Measurements from ENCODE around the gene SPC24. TPM values are rescaled to one million over a fixed set of nuclear protein-coding genes. Genes with fewer than 3 reads are reported as not detected.
"Not testable (repeated sequence)": the region's sequence is repeated elsewhere in the genome, so short reads cannot be mapped to it uniquely, and the experiment has no call there.

Gene SPC24
- total RNA-seq, 1 donor from 2014 or later, result 0.98 TPM

DNA sequence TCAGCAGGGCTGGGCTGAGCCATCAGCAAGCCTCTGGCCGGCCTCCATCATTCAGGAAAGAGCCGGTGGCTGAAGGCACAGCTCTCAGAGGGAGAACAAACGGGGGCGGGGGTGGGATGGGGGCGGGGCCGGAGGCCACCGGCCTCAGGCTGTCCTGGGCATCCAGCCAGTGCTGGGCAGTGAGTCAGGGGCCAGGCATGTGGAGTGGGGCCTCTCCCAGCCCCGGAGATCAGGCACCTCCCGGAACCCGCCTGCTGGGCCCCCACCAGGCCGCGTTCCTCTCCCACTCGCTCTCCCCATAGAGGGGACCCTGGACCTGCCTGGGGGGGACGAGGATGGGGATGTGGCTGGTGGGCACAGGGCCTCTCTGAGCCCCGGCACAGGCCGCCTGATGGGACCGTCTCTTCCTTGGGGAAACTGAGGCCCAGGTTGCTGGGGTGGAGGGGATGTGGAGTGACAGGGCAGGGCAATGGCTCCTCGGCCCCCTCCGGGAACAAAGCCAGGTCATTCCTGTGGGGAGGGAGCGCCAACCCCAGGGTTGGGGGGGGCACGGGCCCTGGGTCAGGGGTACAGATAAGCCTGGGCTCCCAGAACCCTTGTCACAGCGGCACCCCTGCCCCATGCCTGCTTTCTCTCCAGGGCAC is 12.9 kb downstream of the SPC24 start:
- no peak for ATAC-seq (ENCODE audit: low read depth)
- H3K36me3 Mint-ChIP-seq (ENCODE audit: low read depth), result no peaks in the 10 kb centered on the region
- no peak overlapping the region for H3K27ac Mint-ChIP-seq
- TF ChIP-seq, protein P1, sequence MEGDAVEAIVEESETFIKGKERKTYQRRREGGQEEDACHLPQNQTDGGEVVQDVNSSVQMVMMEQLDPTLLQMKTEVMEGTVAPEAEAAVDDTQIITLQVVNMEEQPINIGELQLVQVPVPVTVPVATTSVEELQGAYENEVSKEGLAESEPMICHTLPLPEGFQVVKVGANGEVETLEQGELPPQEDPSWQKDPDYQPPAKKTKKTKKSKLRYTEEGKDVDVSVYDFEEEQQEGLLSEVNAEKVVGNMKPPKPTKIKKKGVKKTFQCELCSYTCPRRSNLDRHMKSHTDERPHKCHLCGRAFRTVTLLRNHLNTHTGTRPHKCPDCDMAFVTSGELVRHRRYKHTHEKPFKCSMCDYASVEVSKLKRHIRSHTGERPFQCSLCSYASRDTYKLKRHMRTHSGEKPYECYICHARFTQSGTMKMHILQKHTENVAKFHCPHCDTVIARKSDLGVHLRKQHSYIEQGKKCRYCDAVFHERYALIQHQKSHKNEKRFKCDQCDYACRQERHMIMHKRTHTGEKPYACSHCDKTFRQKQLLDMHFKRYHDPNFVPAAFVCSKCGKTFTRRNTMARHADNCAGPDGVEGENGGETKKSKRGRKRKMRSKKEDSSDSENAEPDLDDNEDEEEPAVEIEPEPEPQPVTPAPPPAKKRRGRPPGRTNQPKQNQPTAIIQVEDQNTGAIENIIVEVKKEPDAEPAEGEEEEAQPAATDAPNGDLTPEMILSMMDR (IDR thresholded peaks at IDR 0.05), result no peak
- DNase-seq, result no peak
- no peak overlapping the region for H3K4me3 Mint-ChIP-seq
- CTCF ChIA-PET, result interaction anchor here (1.6 kb wide), 1 partner anchor 71 kb away, joined by 5 read pairs; no protein-coding TSS in a partner anchor
- intact Hi-C loops (cut with micrococcal nuclease), result no loop called here
- no peaks in the 10 kb centered on the region for H3K9me3 Mint-ChIP-seq
- POLR2A ChIA-PET, result no interaction called here
- peaks cover 10% of the 10 kb centered on the region for H3K4me1 Mint-ChIP-seq
- H3K27me3 Mint-ChIP-seq, result peaks cover 14% of the 10 kb centered on the region

DNA sequence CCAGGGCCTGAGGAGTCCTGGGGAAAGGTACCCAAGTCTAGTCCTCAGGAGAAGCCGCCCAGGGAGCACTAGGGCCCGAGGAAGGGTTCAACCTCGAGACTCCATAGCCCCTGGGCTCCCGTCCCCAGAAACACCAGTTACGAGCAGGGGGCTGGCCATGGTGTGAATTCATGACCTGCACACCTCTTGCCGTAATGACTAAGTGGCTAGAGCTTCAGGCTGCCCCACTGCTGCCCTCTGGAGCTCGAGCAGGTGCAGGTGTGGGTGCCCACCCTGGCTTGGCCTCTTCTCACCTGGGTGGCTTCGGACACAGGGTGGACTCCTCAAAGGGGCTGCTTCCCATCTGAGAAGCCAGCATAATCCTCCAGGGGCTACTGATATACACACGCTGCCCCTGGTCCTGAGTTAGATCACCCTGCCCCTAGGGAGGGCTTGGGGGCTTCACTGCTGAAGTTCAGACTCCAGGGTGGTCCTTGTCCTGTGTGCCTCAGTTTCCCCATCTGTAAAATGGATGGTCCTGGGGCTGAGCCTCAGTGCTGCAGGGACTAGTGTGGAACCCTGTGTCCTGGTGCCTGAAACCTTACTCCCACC is 13.6 kb downstream of the SPC24 start:
- intact Hi-C loops (cut with micrococcal nuclease), result no loop called here
- POLR2A ChIA-PET, result no interaction called here
- TF ChIP-seq, protein P1 (IDR thresholded peaks at IDR 0.05), result no peak
- Mint-ChIP-seq H3K4me3 (no peak overlapping the region), H3K27me3 (peaks cover 18% of the 10 kb centered on the region), H3K4me1 (peaks cover 12% of the 10 kb centered on the region), H3K9me3 (no peaks in the 10 kb centered on the region), H3K36me3 (ENCODE audit: low read depth) (no peaks in the 10 kb centered on the region), H3K27ac (no peak overlapping the region)
- DNase-seq (no peak), ATAC-seq (ENCODE audit: low read depth) (no peak)
- CTCF ChIA-PET, result interaction anchor here (1.6 kb wide), 1 partner anchor 72 kb away, joined by 5 read pairs; no protein-coding TSS in a partner anchor

DNA sequence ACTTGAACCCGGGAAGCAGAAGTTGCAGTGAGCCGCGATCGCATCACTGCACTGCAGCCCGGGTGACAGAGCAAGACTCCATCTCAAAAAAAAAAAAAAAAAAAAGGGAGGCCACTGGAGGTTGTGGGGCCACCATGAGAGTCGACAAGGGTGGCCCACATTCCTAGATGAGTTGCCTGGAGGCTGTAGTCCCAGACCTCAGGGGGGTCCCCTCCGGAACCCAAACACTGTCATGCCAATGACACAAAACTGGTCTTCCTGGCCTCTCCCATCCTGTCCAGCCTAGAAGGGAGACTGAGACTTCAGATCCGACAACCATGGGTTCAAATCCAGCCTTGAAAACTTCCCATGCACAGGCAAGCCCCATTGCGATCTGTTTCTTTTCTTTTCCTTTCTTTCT is 14.7 kb downstream of the SPC24 start:
- H3K36me3 Mint-ChIP-seq (ENCODE audit: low read depth), result no peaks in the 10 kb centered on the region
- CTCF ChIA-PET, result no interaction called here
- peaks cover 21% of the 10 kb centered on the region for H3K27me3 Mint-ChIP-seq
- H3K9me3 Mint-ChIP-seq, result no peaks in the 10 kb centered on the region
- intact Hi-C loops (cut with micrococcal nuclease), result no loop called here
- H3K4me3 Mint-ChIP-seq, result no peak overlapping the region
- H3K27ac Mint-ChIP-seq, result no peak overlapping the region
- DNase-seq (no peak), ATAC-seq (ENCODE audit: low read depth) (no peak)
- TF ChIP-seq, protein P1 (IDR thresholded peaks at IDR 0.05), result no peak
- H3K4me1 Mint-ChIP-seq, result peaks cover 12% of the 10 kb centered on the region
- POLR2A ChIA-PET, result no interaction called here

DNA sequence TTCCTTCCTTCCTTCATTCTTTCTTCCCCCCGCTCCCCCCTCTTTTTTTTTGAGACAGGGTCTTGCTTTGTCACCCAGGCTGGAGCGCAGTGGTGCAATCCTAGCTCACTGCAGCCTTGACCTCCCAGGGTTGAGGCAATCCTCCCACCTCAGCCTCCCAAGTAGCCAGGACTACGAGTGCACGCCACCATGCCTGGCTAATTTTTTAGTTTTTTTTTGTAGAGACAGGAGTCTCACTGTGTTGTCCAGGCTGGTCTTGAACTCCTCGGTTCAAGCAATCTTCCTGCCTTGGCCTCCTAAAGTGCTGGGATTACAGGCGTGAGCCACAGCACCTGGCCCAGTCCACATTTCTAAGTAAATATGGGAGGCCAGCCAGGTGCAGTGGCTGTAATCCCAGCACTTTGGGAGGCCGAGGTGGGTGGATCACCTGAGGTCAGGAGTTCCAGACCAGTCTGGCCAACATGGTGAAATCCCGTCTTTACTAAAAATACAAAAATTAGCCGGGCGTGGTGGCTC is 15.5 kb downstream of the SPC24 start:
- peaks cover 21% of the 10 kb centered on the region for H3K27me3 Mint-ChIP-seq
- CTCF ChIA-PET; ATAC-seq (ENCODE audit: low read depth); DNase-seq; POLR2A ChIA-PET; H3K9me3 Mint-ChIP-seq; H3K27ac Mint-ChIP-seq; H3K4me3 Mint-ChIP-seq; H3K36me3 Mint-ChIP-seq (ENCODE audit: low read depth); intact Hi-C loops (cut with micrococcal nuclease): not testable (repeated sequence)
- H3K4me1 Mint-ChIP-seq, result peaks cover 12% of the 10 kb centered on the region

DNA sequence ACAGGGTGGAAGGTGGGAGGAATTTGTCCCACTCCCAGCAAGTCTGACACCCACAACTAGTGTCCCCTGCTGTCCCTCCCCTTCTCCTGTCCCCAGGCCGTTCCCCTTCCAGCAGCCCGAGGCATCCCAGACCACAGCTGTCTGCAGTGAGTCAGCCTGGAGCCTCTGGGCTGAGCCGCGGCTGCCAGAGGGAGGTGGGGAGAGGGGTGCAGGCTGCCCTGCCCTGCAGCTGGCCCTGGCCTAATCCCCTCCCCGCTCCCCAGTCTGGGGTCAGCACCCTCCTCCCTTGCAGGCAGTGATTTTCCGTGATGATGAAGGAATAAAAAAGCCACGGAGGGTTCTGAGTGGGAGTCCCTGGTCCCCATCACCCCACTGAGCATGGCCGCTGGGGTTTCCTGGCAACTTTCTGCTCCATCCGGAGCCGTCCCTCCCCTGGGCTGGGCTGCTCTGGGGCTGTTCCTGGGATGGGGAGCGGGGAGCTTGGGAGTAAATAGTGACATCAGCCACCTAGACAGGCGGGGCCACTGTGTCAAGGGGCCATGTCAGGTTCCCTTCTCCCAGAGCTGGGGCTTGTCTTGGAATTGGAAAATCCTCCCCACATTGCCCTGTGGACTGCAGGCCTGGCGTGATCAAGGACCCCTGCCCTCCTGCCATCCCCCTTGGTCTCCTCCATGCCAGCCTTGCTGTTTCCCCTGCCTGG is 16.8 kb downstream of the SPC24 start:
- Mint-ChIP-seq H3K27me3 (peaks cover 21% of the 10 kb centered on the region), H3K4me3 (no peak overlapping the region), H3K9me3 (no peaks in the 10 kb centered on the region), H3K36me3 (ENCODE audit: low read depth) (no peaks in the 10 kb centered on the region), H3K27ac (no peak overlapping the region), H3K4me1 (peaks cover 12% of the 10 kb centered on the region)
- TF ChIP-seq, protein P1 (IDR thresholded peaks at IDR 0.05), result no peak
- intact Hi-C loops (cut with micrococcal nuclease), result loop anchor here (5.0 to 10.0 kb wide), 2 partner anchors 306 to 344 kb away; partner anchors contain the start of gene ELAVL3
- DNase-seq, result no peak
- POLR2A ChIA-PET, result interaction anchor here (0.5 to 0.6 kb wide), 2 partner anchors 13 to 757 kb away, joined by 4 to 10 read pairs; no protein-coding TSS in a partner anchor
- no peak for ATAC-seq (ENCODE audit: low read depth)
- CTCF ChIA-PET, result interaction anchor here (0.8 to 4.2 kb wide), 4 partner anchors 12 to 344 kb away, joined by 3 to 19 read pairs (median 3); no protein-coding TSS in a partner anchor

Measured in activated B cell treated with CpG ODN at 0.5 μM for 24 hours (primary cell).